Loucy (cell line): ENCODE measurements around the gene DGKI.

Experiments
- H2AFZ ChIP-seq: fragments of 200-600 bp; sonication (generic); 2 replicates; pipeline ENCODE4 v1.6.0; 2016; ENCODE audit warnings: antibody characterized with exemption, mild to moderate bottlenecking, low read length, moderate library complexity
- H3F3A ChIP-seq: fragments of 200-600 bp; 2 replicates; pipeline ENCODE4 v1.6.0; 2016; ENCODE audit warnings: antibody characterized with exemption, low read depth, mild to moderate bottlenecking
- H3K27me3 ChIP-seq: fragments of 200-600 bp; sonication (generic); 2 replicates; pipeline ENCODE4 v1.6.1; 2014; ENCODE audit warnings: low read length, mild to moderate bottlenecking; ENCODE audit not compliant: insufficient read depth, poor library complexity, severe bottlenecking
- H3K36me3 ChIP-seq: fragments of 200-600 bp; sonication (generic); 2 replicates; pipeline ENCODE4 v1.6.1; 2016; ENCODE audit warnings: low read length; ENCODE audit not compliant: insufficient read depth
- H3K4me1 ChIP-seq: fragments of 200-600 bp; sonication (generic); 2 replicates; pipeline ENCODE4 v1.5.1; 2014; ENCODE audit warnings: low read length, mild to moderate bottlenecking; ENCODE audit not compliant: insufficient read depth, poor library complexity, severe bottlenecking
- H3K4me2 ChIP-seq: fragments of 200-600 bp; sonication (generic); 2 replicates; pipeline ENCODE4 v1.6.0; 2014; ENCODE audit warnings: antibody characterized with exemption, low read length, low read depth, mild to moderate bottlenecking; ENCODE audit not compliant: poor library complexity, severe bottlenecking
- H3K4me3 ChIP-seq: fragments of 200-600 bp; sonication (generic); 2 replicates; pipeline ENCODE4 v1.5.1; 2014; ENCODE audit warnings: low read length, mild to moderate bottlenecking, mixed read lengths; ENCODE audit not compliant: poor library complexity, severe bottlenecking
- H3K79me2 ChIP-seq: fragments of 200-600 bp; sonication (generic); 2 replicates; pipeline ENCODE4 v1.6.1; 2014; ENCODE audit warnings: low read length; ENCODE audit not compliant: insufficient read depth
- H3K9ac ChIP-seq: fragments of 200-600 bp; sonication (generic); 2 replicates; pipeline ENCODE4 v1.6.0; 2014; ENCODE audit warnings: mild to moderate bottlenecking, low read depth, low read length, moderate library complexity; ENCODE audit not compliant: poor library complexity, severe bottlenecking
- H3K9me2 ChIP-seq: fragments of 200-600 bp; sonication (generic); replicated peaks from 2 replicates; pipeline ENCODE4 v1.6.1; 2016; ENCODE audit warnings: low read depth, low read length, mixed read lengths
- H3K9me3 ChIP-seq: fragments of 200-600 bp; sonication (generic); 2 replicates; pipeline ENCODE4 v1.6.1; 2014; ENCODE audit warnings: mild to moderate bottlenecking, antibody characterized with exemption, low read length, low read depth; ENCODE audit not compliant: insufficient read depth
- H4K20me1 ChIP-seq: fragments of 200-600 bp; sonication (generic); 2 replicates; pipeline ENCODE4 v1.6.0; 2014; ENCODE audit warnings: antibody characterized with exemption, low read length, mild to moderate bottlenecking; ENCODE audit not compliant: insufficient read depth, poor library complexity, severe bottlenecking
- EZH2phosphoT487 ChIP-seq: fragments of 200-600 bp; IDR thresholded peaks from 2 replicates; pipeline ENCODE4 v1.6.1; 2018; ENCODE audit warnings: antibody characterized with exemption, mild to moderate bottlenecking, moderate library complexity, borderline replicate concordance
- TF ChIP-seq, protein P1 (sequence below): fragments of 200-600 bp; sonication (generic); conservative IDR thresholded peaks from 2 replicates; pipeline ENCODE4 v1.5.1; 2014; ENCODE audit warnings: mild to moderate bottlenecking, antibody characterized with exemption, low read length

The DGKI gene

GRCh38 chr7:137331378-137331777 is 515.4 kb downstream of the DGKI start:
- Histone ChIP-seq H3K27me3 (no peaks in the 10 kb centered on the region), H3K4me2 (no peak overlapping the region), H3K9me2 (no peaks in the 10 kb centered on the region), H4K20me1 (no peaks in the 10 kb centered on the region), H3K9ac (no peak overlapping the region), H3K79me2 (no peaks in the 10 kb centered on the region), H3K9me3 (no peaks in the 10 kb centered on the region), H3K4me1 (no peaks in the 10 kb centered on the region), H3K4me3 (no peak overlapping the region), H3F3A (no peaks in the 10 kb centered on the region), H2AFZ (no peak overlapping the region), H3K36me3 (no peaks in the 10 kb centered on the region)
- no peak for TF ChIP-seq EZH2phosphoT487
- TF ChIP-seq, protein P1, sequence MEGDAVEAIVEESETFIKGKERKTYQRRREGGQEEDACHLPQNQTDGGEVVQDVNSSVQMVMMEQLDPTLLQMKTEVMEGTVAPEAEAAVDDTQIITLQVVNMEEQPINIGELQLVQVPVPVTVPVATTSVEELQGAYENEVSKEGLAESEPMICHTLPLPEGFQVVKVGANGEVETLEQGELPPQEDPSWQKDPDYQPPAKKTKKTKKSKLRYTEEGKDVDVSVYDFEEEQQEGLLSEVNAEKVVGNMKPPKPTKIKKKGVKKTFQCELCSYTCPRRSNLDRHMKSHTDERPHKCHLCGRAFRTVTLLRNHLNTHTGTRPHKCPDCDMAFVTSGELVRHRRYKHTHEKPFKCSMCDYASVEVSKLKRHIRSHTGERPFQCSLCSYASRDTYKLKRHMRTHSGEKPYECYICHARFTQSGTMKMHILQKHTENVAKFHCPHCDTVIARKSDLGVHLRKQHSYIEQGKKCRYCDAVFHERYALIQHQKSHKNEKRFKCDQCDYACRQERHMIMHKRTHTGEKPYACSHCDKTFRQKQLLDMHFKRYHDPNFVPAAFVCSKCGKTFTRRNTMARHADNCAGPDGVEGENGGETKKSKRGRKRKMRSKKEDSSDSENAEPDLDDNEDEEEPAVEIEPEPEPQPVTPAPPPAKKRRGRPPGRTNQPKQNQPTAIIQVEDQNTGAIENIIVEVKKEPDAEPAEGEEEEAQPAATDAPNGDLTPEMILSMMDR, result no peak
